Ishikawa (cell line): ENCODE data around the gene CAMTA2.

Experiments used
- REST ChIP-seq: IDR thresholded peaks from 2 replicates; pipeline ENCODE4 v1.6.1; 2012; ENCODE audit warnings: low read depth, mild to moderate bottlenecking
- TCF12 ChIP-seq: IDR thresholded peaks from 2 replicates; pipeline ENCODE4 v1.6.1; 2012; ENCODE audit warnings: low read depth
- YY1 ChIP-seq: IDR thresholded peaks from 2 replicates; pipeline ENCODE4 v1.6.1; 2012; ENCODE audit warnings: low read depth

GRCh38 chr17:4951486-4951885, 36.0 kb downstream of the CAMTA2 start:
- TF ChIP-seq REST (no peak), YY1 (no peak), TCF12 (no peak)
